ENCODE results near the gene CHST9.
"Not testable (repeated sequence)": the region's sequence is repeated elsewhere in the genome, so short reads cannot be mapped to it uniquely, and the experiment has no call there.

The CHST9 gene, protein sequence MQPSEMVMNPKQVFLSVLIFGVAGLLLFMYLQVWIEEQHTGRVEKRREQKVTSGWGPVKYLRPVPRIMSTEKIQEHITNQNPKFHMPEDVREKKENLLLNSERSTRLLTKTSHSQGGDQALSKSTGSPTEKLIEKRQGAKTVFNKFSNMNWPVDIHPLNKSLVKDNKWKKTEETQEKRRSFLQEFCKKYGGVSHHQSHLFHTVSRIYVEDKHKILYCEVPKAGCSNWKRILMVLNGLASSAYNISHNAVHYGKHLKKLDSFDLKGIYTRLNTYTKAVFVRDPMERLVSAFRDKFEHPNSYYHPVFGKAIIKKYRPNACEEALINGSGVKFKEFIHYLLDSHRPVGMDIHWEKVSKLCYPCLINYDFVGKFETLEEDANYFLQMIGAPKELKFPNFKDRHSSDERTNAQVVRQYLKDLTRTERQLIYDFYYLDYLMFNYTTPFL

DNA sequence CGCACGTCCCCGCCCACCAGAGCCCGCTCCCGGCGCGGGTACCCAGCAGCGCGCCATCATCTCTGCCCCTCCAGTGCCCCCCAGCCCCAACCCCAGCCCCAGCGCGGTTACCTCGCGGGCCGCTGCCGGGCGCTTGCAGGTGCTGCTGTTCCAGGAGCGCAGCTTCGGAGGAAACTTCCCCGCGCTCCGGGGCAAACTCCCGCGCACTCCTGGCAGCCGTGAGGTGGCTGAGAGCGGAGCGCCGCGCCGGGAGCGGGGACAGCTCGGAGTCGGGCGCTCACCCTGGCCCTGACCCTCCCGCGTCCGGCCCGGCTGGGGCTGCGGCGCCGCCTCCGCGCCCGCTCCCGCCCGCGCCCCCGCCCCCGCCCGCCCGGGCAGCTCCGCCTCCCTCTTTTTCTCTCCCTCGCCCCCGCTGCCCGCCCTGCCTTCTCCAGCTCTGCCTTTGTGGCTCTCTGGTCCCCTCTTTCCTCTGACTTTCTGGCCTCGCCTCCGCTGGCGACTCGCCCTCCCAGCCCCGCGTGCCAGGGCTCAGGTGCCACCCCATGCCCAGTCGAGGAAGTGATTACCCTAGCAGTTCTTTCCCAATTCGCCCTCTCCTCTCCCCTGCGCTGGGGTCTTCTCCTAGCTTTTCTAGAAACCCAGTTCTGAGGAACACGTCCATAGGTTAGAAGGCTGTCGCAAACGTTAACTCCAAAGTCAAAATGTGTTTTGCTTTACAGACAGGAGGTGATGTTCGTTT lies at the start of gene CHST9:
TSS of gene CHST9 (minus strand) at position 284 of the 739 bp plus-strand sequence. CDS start 42,499 bp downstream, outside the sequence.
- no peak for DNase-seq

DNA sequence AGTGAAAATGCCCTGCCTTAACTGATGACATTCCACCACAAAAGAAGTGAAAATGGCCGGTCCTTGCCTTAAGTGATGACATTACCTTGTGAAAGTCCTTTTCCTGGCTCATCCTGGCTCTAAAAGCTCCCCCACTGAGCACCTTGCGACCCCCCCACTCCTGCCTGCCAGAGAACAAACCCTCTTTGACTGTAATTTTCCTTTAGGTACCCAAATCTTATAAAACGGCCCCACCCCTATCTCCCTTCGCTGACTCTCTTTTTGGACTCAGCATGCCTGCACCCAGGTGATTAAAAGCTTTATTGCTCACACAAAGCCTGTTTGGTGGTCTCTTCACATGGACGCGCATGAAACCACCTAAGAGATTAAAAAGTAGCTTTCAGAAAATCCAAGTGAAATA lies 47.2 kb upstream of the CHST9 start:
- not testable (repeated sequence) for DNase-seq

DNA sequence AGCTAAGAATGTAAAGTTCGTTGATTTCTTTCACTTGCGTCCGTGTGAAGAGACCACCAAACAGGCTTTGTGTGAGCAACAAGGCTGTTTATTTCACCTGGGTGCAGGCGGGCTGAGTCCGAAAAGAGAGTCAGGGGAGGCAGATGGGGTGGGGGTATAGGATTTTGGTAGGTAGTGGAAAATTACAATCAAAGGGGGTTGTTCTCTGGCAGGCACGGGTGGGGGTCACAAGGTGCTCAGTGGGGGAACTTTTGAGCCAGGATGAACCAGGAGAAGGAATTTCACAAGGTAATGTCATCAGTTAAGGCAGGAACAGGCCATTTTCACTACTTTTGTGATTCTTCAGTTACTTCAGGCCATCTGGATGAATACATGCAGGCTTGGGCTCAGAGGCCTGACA lies 46.6 kb upstream of the CHST9 start:
- DNase-seq, result not testable (repeated sequence)

DNA sequence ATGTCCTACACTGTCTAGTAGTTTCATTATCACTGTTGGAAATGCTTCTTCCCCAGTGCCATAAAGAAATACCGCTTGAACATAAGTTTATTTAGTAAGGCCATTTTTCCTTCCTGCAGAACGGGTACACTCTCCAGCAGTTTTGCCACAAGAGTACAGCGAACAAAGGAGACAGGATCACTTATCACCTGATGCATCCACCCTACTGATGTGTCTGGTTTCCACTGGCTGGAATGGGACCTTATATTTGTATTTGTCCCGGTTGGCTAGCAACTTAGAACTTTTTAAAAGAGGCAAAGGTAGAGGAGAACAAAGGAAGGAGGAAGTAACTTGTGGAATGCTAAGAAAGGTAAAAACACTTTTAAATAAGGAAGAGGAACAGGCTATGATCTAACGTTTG lies 46.1 kb upstream of the CHST9 start:
- not testable (repeated sequence) for DNase-seq

DNA sequence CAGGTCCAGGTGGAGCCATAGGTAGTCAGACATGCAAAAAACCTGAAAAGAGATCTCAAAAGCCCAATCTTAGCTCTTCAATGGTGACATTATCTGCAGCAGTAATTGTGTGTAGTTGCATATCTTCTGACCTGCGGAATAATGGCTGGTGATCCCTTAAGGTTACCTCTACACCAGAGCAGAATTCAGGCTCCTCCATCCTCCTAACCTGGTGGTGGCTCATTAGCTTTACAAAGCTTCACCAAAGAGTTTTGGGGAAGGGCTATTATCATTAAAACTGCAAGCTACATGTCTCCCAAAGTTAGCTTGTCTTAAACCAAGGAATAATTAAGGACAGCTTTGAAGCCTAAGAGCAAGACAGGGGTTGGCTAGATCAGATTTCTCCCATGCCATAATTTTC lies 42.6 kb upstream of the CHST9 start:
- no peak for DNase-seq

DNA sequence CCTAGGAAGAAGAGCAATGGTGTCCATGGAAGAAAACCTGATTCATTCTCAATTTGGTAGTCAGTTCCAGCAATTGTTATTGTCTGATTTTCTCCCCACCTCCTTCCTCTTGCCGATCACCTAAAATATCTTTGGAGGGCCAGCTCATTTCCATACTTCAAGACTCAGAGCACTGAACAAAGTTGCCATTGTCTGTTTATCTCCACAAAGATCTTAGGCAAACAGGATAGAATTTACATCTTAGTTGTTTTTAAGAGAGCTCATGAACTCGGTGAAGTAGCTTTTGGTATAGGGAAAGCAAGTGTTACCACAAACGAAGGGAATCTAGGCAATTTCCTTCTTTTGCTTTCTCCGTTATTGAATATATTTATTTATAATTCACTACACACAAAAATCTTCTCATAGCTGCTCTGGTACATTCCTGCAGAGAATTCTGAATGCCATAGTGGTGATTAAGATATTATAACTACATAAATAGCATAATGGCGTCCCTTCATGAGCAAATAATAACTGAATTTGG lies 41.5 kb upstream of the CHST9 start:
- DNase-seq, result no peak

DNA sequence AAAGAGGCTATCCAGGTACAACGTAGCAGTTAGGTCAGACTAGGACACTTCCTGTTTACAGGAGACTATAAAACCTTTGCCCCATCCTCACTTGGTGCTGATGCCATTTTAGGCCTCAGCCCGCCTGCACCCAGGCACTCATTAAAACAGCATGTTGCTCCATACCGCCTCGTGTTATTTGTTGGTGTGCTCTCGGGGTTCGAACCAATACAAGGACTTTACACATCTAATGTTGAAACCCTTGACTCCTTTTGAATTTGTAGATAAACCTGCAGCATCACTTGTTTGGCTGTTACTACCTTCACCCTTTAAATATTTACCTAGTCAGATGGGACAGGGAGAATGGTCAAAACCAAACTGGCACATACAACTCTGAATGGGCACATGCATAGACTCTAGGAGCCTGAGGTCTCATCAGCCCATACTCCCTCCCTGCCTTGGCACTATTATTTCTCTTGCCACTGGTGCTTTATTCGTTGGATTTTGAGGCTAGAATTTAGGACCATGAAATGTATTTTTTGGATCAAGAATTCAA lies 40.9 kb upstream of the CHST9 start:
- no peak for DNase-seq

DNA sequence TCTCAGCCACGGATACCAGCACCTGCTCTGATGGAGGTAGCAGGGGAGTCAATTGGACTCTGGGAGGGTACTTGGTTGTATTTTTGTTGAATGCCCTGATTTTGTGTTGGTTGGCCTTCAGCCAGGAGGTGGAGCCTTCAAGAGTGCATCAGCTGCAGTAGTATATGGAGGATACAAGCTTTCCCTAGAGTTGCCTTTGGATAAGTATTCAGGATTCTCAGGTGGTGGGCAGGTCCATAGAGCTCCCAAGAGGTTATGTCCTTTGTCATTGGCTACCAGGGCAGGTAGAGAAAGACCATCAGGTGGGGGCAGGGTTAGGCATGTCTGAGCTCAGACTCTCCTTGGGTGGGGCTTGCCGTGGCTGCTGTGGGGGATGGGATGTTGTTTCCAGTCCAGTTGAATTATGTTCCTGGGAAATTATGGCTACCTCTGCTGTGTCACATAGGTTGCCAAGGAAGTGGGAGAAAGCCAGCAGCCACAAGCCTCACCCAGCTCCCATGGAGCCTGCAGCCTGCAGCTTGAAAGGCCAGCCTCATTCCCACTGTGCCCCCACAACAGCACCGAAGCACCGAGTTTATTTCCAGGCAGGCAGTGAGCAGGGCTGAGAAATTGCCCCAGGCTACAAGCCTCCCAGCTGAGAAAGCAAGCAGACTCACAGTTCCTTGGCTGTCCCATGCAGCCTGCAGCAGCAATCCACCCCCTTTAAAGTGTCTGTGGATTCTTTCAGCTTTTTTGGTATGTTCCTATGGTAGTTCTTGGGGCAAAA lies 38.6 kb upstream of the CHST9 start:
- DNase-seq, result no peak

GRCh38 chr18:27214831-27215230 lies 29.7 kb upstream of the CHST9 start:
- no peak for DNase-seq

- DNase-seq, result no peak
Measured at GRCh38 chr18:27213123-27213717, 28.1 kb upstream of the CHST9 start.

GRCh38 chr18:27211569-27211968 lies 26.5 kb upstream of the CHST9 start:
- DNase-seq, result no peak

GRCh38 chr18:27206411-27206810 lies 21.3 kb upstream of the CHST9 start:
- DNase-seq, result no peak

GRCh38 chr18:27202741-27203140 lies 17.6 kb upstream of the CHST9 start:
- no peak for DNase-seq

DNA sequence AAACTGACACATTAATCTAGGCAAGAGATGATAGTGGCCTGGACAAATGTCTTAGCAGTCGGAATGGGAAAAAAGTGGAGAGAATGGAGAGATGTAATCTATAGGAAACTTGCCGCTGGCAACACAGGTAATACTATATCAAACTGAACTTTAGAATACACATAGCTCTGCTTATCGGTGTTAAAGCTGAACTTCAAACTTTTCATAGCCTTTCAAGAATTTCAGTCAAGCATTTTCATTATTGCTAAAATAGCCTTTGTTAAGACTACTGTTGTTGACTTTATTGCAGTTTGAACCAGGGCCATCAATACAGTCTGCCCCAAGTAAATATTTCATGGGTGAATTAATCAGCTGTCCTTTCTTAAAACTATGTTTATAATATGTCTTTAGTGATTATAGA lies 12.9 kb upstream of the CHST9 start:
- DNase-seq, result no peak

- no peak for DNase-seq
Measured at GRCh38 chr18:27188309-27188708, 3.2 kb upstream of the CHST9 start.

GRCh38 chr18:27185897-27186296 lies 789 bp upstream of the CHST9 start:
- no peak for DNase-seq

DNA sequence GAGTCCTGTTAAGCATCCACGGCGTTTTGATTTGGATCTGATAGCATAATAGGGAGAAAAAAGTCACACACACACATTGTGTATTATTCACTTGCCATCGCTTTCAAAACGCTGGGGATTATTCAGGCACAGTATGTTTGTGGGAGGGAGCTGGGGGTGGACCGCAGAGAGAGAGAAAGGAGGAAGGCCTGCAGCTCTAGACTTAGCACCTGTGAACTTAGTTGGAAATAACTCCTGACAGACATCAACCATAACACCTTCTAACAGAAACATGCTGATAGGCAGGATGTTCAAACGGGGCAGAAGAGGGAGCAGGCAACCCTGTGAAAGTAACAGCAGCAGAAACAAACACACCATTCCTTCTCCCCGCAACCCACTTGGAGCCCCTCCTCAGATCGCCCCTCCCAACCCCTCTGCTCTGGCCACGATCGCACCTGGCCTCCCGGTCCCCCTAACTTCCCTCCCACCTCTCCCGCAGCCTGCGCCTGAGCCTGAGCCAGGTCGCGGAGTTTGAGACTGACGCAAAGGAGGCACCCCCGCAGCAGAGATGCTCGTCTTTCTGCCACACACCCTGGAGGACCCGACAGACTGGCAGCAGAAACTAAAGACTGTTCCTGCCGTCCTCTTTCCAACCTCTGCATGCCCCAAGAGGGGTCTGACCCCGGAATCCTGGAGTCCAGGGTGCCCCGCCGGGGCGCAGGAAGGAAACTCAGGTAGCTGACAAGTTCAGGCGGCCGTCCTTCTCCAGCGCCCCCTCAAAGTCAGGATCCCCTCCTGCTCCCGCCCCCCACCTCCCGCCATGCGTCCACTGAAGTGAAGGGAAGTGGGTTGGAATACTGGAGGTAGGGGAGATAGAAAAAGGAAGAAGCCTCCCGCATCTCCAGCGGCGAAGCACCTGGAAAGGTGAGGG lies 738 bp downstream of the CHST9 start:
- no peak for DNase-seq

- DNase-seq, result no peak
Measured at GRCh38 chr18:27181726-27182125, 3.4 kb downstream of the CHST9 start.

DNA sequence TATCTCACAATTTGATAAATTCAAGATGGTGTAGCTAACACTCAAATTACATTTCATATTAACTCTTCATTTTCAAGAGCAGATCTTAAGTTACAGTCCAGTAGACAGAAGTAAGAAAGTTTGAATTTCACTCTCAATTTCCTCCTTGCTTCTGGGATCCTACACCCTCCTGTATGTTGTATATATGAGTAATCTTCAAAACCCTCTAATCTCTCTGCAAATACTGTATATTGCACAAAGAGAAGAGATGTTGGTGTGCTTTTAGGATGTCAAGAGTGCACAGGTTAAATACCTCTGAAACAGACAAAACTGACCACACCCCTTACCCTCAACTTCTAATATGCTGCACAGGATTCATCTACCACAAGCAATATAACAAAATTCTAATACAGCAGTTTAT lies 6.7 kb downstream of the CHST9 start:
- no peak for DNase-seq

GRCh38 chr18:27175914-27176313 lies 9.2 kb downstream of the CHST9 start:
- DNase-seq, result no peak

DNA sequence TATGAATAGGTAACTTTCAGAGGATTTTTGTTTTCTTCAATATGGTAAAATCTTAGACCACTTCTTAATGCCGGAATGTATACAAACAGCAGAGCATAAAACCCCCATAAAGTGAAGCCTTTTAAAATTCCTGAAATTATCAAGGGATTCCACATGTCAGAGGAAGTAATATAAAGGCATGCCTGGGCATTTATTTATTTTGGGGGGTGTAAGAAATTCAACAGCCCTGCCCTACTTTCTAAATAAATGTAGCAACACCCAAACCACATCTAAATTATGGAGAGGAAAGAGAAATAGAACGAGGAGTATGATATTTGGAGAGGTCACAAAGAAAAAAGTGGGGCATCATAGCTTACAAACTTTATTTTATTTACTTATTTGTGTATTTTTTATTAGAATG lies 9.9 kb downstream of the CHST9 start:
- DNase-seq, result no peak

Data from NCI-H2029 (cell line).